ENCODE data around the gene NUP85.

NUP85 gene

DNA sequence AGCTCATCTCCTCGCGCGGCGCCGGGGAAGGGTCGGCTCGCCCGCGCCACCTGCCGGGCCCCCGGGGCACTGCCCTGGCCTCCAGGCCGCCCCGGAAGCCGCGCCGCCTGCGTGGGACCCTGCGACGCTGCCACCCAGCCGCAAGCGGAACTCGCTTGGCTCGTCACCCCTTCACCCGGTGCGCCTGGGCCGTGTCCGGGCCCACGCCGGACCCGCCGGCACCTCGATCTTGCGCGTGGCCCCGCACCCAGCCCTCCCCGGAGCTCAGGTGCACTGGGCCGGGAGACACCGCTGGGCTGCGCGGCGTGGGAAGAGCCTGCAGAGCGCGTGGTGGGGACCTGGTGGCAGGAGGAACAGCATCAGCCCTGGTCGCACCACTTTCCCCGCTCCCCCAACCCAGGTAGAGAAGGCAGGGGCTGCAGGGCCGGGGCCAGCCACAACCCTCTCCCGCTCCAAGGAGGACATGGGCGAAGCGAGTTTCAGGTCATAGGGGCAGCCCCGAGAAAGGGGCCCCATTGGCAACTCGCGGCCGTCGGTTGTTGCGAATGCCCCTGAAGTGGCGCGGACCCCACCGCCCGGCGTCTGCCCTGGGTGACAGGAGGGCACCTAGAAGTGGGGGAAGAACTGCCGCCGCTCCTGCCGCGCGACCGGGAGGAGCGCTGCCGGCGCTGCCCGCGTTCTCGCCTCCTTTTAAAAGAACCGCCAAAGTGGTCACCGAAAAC is 65.9 kb downstream of the NUP85 start:
- ATAC-seq: peak; percentile 52
- 0 out of 2 replicates have a peak, but pooled peaks have one; percentile 5 for TF ChIP-seq CSDC2 (CRISPR knock-in tag; IDR thresholded peaks at IDR 0.05)
- no peak for TF ChIP-seq RARB (CRISPR knock-in tag; IDR thresholded peaks at IDR 0.05)

DNA sequence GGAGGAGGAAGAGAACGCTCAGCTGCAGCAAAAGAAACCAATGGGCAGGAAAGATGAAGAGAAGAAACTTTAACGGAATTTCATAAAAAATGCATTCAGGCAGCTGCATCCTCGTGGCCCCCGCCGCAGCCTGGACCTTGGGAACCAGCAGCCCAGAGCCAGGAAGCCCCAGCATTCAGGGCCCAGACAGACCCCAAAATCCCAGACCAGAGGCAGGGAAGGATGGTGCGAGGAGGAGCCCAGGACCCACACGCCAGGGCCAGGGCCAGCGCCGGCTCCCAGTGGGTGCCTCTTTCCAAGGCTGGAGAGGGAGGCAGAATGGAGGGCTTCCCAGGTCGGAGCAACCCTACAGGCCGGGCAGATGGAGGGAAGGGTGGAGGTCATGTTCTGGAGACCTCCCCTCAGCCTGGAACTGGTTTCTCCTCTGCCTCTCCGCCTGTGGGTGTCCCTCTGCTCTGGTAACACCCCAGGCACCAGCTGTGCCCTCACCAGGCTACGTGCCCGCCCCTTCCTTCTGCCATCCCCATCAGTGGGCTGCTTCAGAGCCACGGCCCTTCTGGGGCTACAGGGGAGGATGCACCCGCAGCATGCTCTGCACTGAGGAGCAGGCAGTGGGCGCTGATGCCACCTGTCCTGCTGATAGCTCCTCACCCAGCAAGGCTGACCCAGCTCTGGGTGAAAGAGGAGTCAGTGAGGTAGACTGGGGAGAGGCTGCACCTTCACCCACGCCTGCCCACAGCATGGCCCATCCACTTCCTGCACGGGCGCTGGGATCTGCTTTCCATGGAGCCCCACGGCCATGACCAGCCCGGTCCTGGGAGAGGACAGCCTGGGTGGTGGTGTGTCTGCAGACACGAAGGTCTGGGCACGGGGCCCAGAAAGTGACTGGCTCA is 66.7 kb downstream of the NUP85 start:
- TF ChIP-seq TCF4 (CRISPR knock-in tag; IDR thresholded peaks at IDR 0.05; ENCODE audit: borderline replicate concordance) (no peak), ZNF70 (CRISPR knock-in tag; IDR thresholded peaks at IDR 0.05) (no peak), ZNF565 (CRISPR knock-in tag; conservative IDR thresholded peaks at IDR 0.05; ENCODE audit: low read depth) (no peak), SNAI2 (CRISPR knock-in tag; IDR thresholded peaks at IDR 0.05) (no peak), GLIS3 (CRISPR knock-in tag; IDR thresholded peaks at IDR 0.05) (no peak), ESRRG (CRISPR knock-in tag; IDR thresholded peaks at IDR 0.05) (no peak), OSR1 (CRISPR knock-in tag; IDR thresholded peaks at IDR 0.05) (no peak), ISL1 (CRISPR knock-in tag; IDR thresholded peaks at IDR 0.05) (no peak), CSDC2 (CRISPR knock-in tag; IDR thresholded peaks at IDR 0.05) (no peak), PPARA (CRISPR knock-in tag; IDR thresholded peaks at IDR 0.05; ENCODE audit: borderline replicate concordance) (no peak), TOX (CRISPR knock-in tag; IDR thresholded peaks at IDR 0.05; ENCODE audit: borderline replicate concordance) (no peak), ZFP30 (CRISPR knock-in tag; IDR thresholded peaks at IDR 0.05) (no peak), BACH2 (CRISPR knock-in tag; IDR thresholded peaks at IDR 0.05; ENCODE audit: borderline replicate concordance) (no peak), ZNF8 (CRISPR knock-in tag; IDR thresholded peaks at IDR 0.05) (no peak)
- TF ChIP-seq, protein P1, sequence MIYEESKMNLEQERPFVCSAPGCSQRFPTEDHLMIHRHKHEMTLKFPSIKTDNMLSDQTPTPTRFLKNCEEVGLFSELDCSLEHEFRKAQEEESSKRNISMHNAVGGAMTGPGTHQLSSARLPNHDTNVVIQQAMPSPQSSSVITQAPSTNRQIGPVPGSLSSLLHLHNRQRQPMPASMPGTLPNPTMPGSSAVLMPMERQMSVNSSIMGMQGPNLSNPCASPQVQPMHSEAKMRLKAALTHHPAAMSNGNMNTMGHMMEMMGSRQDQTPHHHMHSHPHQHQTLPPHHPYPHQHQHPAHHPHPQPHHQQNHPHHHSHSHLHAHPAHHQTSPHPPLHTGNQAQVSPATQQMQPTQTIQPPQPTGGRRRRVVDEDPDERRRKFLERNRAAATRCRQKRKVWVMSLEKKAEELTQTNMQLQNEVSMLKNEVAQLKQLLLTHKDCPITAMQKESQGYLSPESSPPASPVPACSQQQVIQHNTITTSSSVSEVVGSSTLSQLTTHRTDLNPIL (CRISPR knock-in tag; IDR thresholded peaks at IDR 0.05; ENCODE audit: low read depth): no peak
- TF ChIP-seq, protein P2, sequence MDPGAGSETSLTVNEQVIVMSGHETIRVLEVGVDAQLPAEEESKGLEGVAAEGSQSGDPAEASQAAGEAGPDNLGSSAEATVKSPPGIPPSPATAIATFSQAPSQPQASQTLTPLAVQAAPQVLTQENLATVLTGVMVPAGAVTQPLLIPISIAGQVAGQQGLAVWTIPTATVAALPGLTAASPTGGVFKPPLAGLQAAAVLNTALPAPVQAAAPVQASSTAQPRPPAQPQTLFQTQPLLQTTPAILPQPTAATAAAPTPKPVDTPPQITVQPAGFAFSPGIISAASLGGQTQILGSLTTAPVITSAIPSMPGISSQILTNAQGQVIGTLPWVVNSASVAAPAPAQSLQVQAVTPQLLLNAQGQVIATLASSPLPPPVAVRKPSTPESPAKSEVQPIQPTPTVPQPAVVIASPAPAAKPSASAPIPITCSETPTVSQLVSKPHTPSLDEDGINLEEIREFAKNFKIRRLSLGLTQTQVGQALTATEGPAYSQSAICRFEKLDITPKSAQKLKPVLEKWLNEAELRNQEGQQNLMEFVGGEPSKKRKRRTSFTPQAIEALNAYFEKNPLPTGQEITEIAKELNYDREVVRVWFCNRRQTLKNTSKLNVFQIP (CRISPR knock-in tag; IDR thresholded peaks at IDR 0.05; ENCODE audit: borderline replicate concordance, low read depth): no peak
- TF ChIP-seq, protein P3, sequence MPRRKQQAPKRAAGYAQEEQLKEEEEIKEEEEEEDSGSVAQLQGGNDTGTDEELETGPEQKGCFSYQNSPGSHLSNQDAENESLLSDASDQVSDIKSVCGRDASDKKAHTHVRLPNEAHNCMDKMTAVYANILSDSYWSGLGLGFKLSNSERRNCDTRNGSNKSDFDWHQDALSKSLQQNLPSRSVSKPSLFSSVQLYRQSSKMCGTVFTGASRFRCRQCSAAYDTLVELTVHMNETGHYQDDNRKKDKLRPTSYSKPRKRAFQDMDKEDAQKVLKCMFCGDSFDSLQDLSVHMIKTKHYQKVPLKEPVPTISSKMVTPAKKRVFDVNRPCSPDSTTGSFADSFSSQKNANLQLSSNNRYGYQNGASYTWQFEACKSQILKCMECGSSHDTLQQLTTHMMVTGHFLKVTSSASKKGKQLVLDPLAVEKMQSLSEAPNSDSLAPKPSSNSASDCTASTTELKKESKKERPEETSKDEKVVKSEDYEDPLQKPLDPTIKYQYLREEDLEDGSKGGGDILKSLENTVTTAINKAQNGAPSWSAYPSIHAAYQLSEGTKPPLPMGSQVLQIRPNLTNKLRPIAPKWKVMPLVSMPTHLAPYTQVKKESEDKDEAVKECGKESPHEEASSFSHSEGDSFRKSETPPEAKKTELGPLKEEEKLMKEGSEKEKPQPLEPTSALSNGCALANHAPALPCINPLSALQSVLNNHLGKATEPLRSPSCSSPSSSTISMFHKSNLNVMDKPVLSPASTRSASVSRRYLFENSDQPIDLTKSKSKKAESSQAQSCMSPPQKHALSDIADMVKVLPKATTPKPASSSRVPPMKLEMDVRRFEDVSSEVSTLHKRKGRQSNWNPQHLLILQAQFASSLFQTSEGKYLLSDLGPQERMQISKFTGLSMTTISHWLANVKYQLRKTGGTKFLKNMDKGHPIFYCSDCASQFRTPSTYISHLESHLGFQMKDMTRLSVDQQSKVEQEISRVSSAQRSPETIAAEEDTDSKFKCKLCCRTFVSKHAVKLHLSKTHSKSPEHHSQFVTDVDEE (CRISPR knock-in tag; IDR thresholded peaks at IDR 0.05): no peak
- TF ChIP-seq, protein P4, sequence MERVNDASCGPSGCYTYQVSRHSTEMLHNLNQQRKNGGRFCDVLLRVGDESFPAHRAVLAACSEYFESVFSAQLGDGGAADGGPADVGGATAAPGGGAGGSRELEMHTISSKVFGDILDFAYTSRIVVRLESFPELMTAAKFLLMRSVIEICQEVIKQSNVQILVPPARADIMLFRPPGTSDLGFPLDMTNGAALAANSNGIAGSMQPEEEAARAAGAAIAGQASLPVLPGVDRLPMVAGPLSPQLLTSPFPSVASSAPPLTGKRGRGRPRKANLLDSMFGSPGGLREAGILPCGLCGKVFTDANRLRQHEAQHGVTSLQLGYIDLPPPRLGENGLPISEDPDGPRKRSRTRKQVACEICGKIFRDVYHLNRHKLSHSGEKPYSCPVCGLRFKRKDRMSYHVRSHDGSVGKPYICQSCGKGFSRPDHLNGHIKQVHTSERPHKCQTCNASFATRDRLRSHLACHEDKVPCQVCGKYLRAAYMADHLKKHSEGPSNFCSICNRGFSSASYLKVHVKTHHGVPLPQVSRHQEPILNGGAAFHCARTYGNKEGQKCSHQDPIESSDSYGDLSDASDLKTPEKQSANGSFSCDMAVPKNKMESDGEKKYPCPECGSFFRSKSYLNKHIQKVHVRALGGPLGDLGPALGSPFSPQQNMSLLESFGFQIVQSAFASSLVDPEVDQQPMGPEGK (CRISPR knock-in tag; IDR thresholded peaks at IDR 0.05; ENCODE audit: borderline replicate concordance): no peak
- TF ChIP-seq, protein P5, sequence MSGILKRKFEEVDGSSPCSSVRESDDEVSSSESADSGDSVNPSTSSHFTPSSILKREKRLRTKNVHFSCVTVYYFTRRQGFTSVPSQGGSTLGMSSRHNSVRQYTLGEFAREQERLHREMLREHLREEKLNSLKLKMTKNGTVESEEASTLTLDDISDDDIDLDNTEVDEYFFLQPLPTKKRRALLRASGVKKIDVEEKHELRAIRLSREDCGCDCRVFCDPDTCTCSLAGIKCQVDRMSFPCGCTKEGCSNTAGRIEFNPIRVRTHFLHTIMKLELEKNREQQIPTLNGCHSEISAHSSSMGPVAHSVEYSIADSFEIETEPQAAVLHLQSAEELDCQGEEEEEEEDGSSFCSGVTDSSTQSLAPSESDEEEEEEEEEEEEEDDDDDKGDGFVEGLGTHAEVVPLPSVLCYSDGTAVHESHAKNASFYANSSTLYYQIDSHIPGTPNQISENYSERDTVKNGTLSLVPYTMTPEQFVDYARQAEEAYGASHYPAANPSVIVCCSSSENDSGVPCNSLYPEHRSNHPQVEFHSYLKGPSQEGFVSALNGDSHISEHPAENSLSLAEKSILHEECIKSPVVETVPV (CRISPR knock-in tag; IDR thresholded peaks at IDR 0.05): no peak
- no peak for ATAC-seq

DNA sequence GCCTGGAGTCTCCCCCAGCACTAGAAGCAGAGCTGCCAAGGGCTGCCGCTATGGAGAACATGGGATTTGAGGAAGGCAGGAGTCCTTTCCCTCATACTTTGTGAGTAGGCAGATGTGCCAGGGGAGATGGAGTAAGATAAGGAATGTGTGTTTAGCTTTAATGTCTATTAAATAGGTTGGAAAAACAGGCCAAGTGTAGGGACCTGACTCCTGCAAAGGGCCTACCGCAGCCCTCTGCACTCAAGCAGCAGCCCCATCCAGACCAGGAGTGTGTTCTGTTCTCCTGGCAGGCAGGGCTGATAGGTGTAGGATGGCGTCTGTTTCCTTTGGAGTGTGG is 67.3 kb downstream of the NUP85 start:
- ATAC-seq: no peak
- TF ChIP-seq ISL1 (CRISPR knock-in tag; IDR thresholded peaks at IDR 0.05): no peak
- TF ChIP-seq ZFP30 (CRISPR knock-in tag; IDR thresholded peaks at IDR 0.05): no peak
- no peak for TF ChIP-seq ZNF70 (CRISPR knock-in tag; IDR thresholded peaks at IDR 0.05)
- TF ChIP-seq, protein P5 (CRISPR knock-in tag; IDR thresholded peaks at IDR 0.05): no peak
- TF ChIP-seq SNAI2 (CRISPR knock-in tag; IDR thresholded peaks at IDR 0.05): no peak
- no peak for TF ChIP-seq TOX (CRISPR knock-in tag; IDR thresholded peaks at IDR 0.05; ENCODE audit: borderline replicate concordance)
- TF ChIP-seq ZC3H10 (CRISPR knock-in tag; IDR thresholded peaks at IDR 0.05): no peak
- no peak for TF ChIP-seq ZFP3 (CRISPR knock-in tag; IDR thresholded peaks at IDR 0.05)
- no peak for TF ChIP-seq ESRRG (CRISPR knock-in tag; IDR thresholded peaks at IDR 0.05)
- TF ChIP-seq, protein P1 (CRISPR knock-in tag; IDR thresholded peaks at IDR 0.05; ENCODE audit: low read depth): no peak
- 0 out of 2 replicates have a peak, but pooled peaks have one; percentile 24 for TF ChIP-seq ZNF8 (CRISPR knock-in tag; IDR thresholded peaks at IDR 0.05)
- no peak for TF ChIP-seq PPARA (CRISPR knock-in tag; IDR thresholded peaks at IDR 0.05; ENCODE audit: borderline replicate concordance)
- TF ChIP-seq ARNTL (CRISPR knock-in tag; IDR thresholded peaks at IDR 0.05; ENCODE audit: borderline replicate concordance, low read depth): no peak
- TF ChIP-seq BACH2 (CRISPR knock-in tag; IDR thresholded peaks at IDR 0.05; ENCODE audit: borderline replicate concordance): no peak
- peak; percentile 30; the same call in 1 of the 2 replicates for TF ChIP-seq TCF4 (CRISPR knock-in tag; IDR thresholded peaks at IDR 0.05; ENCODE audit: borderline replicate concordance)
